Measurements from ENCODE around the gene MDFI.
"Not testable (repeated sequence)": the region's sequence is repeated elsewhere in the genome, so short reads cannot be mapped to it uniquely, and the experiment has no call there.

The MDFI gene

GRCh38 chr6:41602864-41603608 is 35.2 kb upstream of the MDFI start:
- peak; percentile 83 for DNase-seq

- no peak for DNase-seq
These were observed 34.3 kb upstream of the MDFI start for GRCh38 chr6:41604006-41604405.

GRCh38 chr6:41605649-41606048 is 32.6 kb upstream of the MDFI start:
- no peak for DNase-seq

DNA sequence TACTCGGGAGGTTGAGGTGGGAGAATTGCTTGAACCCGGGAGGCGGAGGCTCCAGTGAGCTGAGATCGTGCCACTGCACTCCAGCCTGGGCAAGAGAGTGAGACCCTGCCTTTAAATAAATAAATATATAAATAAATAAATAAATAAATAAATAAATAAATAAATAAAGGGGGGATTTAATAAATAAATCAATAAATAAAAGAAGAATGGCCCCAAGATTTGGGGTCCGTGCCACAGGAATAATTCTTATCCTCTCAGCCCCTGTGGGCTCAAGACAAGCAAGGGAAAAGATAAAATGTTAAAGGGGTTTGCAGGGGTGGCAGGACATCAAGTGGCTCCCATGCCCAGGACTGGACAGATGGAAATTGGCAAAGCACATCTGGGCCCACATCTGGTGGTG is 31.2 kb upstream of the MDFI start:
- no peak for DNase-seq

DNA sequence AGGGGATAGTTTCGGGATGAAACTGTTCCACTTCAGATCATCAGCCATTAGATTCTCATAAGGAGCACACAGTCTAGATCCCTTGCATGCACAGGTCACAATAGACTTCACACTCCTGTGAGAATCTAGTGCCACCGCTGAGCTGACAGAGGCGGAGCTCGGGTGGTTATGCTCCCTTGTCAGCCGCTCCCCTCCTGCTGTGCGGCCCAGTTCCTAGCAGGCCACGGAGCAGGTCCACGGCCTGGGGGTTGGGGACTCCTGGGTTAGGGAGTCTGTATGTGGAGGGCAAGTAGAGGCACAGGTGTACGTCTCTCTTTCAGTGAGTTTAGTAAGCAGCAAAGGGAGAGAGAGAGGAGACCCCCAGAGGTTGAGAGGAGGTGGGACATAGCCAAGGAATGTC is 30.5 kb upstream of the MDFI start:
- DNase-seq: no peak

GRCh38 chr6:41608443-41609151 is 29.7 kb upstream of the MDFI start:
- no peak for DNase-seq

DNA sequence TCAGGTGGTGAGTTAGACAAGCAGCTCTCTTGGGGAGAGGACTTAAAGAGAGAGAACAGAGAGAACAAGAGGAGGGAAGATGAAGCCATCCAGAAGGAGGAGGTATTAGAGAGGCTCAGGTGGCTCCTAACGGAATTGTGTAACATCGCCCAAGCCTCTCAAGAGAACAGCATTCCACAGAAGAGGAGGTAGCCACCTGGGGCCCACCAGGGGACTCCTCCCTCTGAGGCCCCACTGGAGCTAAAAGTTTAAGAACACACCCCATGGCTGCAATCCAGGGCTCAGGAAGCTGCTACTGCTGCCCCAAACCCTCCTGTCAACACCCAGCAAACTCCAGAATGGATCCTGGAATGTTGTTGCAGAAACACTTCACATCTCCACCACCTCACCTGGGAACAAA is 23.6 kb upstream of the MDFI start:
- no peak for DNase-seq

DNA sequence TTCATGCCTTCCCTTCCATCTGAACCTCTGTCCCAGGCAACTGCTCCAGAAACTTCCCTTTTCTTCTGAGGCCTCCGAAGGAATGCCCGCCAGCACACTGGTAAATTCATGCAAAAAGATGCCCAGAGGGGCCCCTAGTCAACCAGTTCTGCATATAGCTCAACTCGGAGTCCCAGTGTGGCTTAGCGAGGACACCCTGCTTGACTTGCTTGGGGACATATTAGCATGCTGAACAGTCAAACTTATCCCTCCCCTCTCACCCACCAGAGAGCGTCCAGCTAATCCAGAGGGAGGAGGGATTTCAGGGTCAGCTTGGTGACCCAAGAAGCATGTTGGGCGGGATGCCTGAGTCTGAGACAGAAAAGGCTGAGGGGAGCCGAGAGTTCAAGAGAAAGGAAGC is 23.0 kb upstream of the MDFI start:
- DNase-seq: no peak

DNA sequence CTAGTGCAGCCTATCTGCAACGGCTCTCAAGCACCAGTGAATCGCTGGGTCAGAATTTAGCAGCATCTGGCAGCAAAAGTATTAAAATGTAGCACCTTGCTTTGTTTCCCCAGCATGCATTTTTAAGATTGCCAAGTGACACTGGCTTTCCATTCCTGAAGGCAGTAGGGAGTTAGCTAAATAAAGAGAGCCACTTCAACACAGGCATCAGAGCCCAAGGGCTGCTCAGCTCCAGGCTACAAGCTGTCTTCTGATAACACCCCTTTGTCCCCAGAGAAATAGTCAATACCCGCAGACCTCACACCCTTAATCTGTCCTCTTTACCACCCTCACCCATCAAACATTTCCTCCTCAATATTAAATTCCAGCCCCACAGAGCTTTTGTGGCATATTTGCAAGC is 19.7 kb upstream of the MDFI start:
- DNase-seq: no peak

GRCh38 chr6:41619193-41619592 is 19.1 kb upstream of the MDFI start:
- not testable (repeated sequence) for DNase-seq

- DNase-seq: no peak
These were observed 16.9 kb upstream of the MDFI start for GRCh38 chr6:41621367-41621766.

DNA sequence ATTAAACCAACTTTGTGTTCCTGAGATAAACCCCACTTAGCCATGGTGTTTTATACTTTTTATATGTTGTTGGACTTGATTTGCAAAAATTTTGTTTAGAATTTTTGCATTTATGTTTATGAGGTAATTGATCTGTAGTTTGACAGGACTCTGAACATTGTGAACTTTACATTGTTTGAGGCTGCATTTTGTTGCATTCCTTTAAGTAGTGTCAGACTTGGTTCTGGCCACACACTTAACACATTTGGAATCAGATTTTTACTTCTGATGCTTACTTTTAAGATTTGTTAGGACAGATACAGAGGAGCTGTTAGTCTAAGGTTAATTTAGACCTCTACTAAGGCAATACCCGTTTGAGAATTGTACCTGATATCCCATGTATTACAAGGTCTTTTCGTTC is 16.5 kb upstream of the MDFI start:
- no peak for DNase-seq

DNA sequence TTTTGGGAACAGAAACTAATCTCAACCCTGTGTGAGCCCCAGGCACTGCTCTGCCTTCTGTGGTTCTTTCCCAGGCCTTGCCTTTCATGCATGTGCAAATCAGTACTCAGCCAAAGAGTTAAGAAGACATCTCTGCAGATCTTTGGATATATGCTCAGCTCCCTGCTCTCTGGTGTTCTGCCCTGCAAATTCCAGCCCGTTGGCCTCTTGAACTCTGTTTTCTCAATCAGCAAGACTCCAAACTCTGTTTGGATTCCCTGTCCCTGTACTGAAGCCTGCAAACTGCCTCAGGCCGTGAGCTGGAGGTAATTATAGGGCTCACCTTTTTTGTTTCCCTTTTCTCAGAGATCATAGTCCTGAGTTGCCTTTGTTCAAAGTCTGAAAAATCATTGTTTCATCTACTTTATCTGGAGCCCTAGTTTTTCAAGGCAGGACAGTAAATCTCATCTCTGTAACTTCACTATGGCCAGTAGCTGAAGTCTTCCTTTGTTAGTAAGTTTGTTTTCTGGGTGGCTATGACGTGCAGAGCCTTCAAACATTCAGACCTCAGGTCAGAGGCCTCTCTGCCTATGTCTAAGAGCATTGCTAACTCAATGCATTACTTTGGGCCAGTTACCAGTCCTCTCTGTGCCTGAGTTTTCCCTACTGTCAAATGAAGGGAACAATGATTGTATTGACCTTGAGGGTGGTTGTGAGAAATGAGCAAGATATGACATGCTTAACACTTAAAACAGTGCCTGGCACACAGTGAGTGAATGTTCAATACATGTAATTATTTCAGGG is 15.9 kb upstream of the MDFI start:
- DNase-seq: no peak

GRCh38 chr6:41623330-41623729 is 14.9 kb upstream of the MDFI start:
- DNase-seq: no peak

GRCh38 chr6:41624621-41625380 is 13.5 kb upstream of the MDFI start:
- no peak for DNase-seq

GRCh38 chr6:41625442-41625841 is 12.8 kb upstream of the MDFI start:
- DNase-seq: no peak

GRCh38 chr6:41626022-41626421 is 12.2 kb upstream of the MDFI start:
- DNase-seq: no peak

DNA sequence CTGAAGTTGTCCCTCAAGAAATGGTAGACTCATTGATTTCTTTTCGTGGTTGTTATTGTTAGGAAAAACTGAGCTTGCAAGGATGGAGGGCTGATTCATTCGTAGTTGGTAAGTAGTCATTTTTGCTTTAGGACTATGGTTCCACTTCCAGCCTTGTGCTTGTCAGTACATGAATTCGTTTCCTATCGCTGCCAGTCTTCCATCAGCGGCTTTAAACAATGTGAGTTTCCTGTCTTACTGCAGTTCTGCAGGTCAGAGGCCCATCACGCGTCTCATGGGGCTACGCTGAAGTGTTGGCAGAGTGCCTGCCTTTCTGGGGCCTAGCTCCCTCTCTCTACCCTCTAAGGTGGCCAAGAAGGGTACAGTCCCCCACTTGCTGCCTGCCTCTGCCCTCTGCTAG is 11.4 kb upstream of the MDFI start:
- no peak for DNase-seq

- no peak for DNase-seq
These were observed 9.1 kb upstream of the MDFI start for GRCh38 chr6:41629128-41629527.

- DNase-seq: no peak
These were observed 8.2 kb upstream of the MDFI start for GRCh38 chr6:41630069-41630468.

DNA sequence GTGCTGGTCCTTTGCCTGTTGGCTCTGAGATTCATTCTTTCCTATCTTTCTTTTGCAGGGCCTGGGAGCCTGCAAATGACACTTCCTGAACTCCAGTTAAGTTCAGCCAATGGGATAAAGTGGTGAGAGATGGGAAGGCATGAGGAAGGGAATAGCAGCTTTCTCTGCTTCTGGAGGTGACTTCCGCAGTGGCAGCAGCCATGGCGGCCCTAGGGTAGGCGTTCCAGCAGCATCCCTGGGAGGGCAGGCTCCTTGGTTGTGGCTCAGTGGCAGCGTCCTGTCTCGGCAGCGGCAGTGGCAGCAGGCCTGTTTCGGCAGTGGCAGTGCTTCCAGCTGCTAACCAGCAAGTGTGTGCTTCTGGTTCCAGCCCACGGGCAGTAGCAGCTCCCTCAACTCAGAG is 7.3 kb upstream of the MDFI start:
- DNase-seq: no peak

GRCh38 chr6:41633056-41633634 is 5.1 kb upstream of the MDFI start:
- DNase-seq: no peak

- DNase-seq: peak; percentile 70
These were observed 3.6 kb upstream of the MDFI start for GRCh38 chr6:41634657-41635056.

All from fibroblast of skin of scalp (primary cell).